Astrocyte (in vitro differentiated cells and primary cell): ENCODE results near the gene UBA52. TPM values are rescaled to one million over a fixed set of nuclear protein-coding genes. Genes with fewer than 3 reads are reported as not detected.

Experiments
- DNase-seq: peaks from one replicate; pipeline ENCODE4 v3.0.0-alpha.2; 2010; ENCODE audit warnings: low read depth
- FAIRE-seq: peaks from 2 replicates; lab custom pipeline; 2011; peaks lifted over from hg19 to GRCh38; lab: Jason Lieb, UNC
- H2AFZ ChIP-seq: 2 replicates; pipeline ENCODE4 v1.6.0; 2012; ENCODE audit warnings: low read depth, low read length, inconsistent platforms
- H3K27ac ChIP-seq: 2 replicates; pipeline ENCODE4 v1.5.1; 2011; ENCODE audit warnings: low read depth, low read length, inconsistent platforms
- H3K27me3 ChIP-seq: 2 replicates; pipeline ENCODE4 v1.6.0; 2011; ENCODE audit warnings: low read length, inconsistent platforms; ENCODE audit not compliant: insufficient read depth
- H3K36me3 ChIP-seq: 2 replicates; pipeline ENCODE4 v1.5.1; 2011; ENCODE audit warnings: low read length, inconsistent platforms; ENCODE audit not compliant: insufficient read depth
- H3K4me1 ChIP-seq: 2 replicates; pipeline ENCODE4 v1.5.1; 2011; ENCODE audit warnings: low read length, inconsistent platforms; ENCODE audit not compliant: insufficient read depth
- H3K4me2 ChIP-seq: 2 replicates; pipeline ENCODE4 v1.6.0; 2012; ENCODE audit warnings: low read length, inconsistent platforms
- H3K4me3 ChIP-seq: 2 replicates; pipeline ENCODE4 v1.5.1; 2011; ENCODE audit warnings: low read depth, mild to moderate bottlenecking, low read length, inconsistent platforms; ENCODE audit not compliant: insufficient read depth
- H3K79me2 ChIP-seq: 2 replicates; pipeline ENCODE4 v1.6.0; 2012; ENCODE audit warnings: mild to moderate bottlenecking, low read length, inconsistent platforms; ENCODE audit not compliant: insufficient read depth
- H3K9ac ChIP-seq: 2 replicates; pipeline ENCODE4 v1.6.0; 2012; ENCODE audit warnings: mild to moderate bottlenecking, low read length, inconsistent platforms
- H3K9me3 ChIP-seq: 2 replicates; pipeline ENCODE4 v1.5.1; 2012; ENCODE audit warnings: low read depth, mild to moderate bottlenecking, low read length, inconsistent platforms; ENCODE audit not compliant: insufficient read depth
- H4K20me1 ChIP-seq: 2 replicates; pipeline ENCODE4 v1.6.0; 2012; ENCODE audit warnings: low read length, inconsistent platforms; ENCODE audit not compliant: insufficient read depth
- H3K27ac Mint-ChIP-seq: one replicate; pipeline ENCODE4 v1.8.0; 2021; ENCODE audit warnings: mild to moderate bottlenecking, mixed read lengths; ENCODE audit not compliant: unreplicated experiment
- H3K27me3 Mint-ChIP-seq: one replicate; pipeline ENCODE4 v1.8.0; 2021; ENCODE audit warnings: low read depth, mixed read lengths; ENCODE audit not compliant: unreplicated experiment
- H3K36me3 Mint-ChIP-seq: one replicate; pipeline ENCODE4 v1.8.0; 2021; ENCODE audit warnings: low read depth, mixed read lengths; ENCODE audit not compliant: unreplicated experiment
- H3K4me1 Mint-ChIP-seq: one replicate; pipeline ENCODE4 v1.8.0; 2021; ENCODE audit warnings: low read depth, mixed read lengths; ENCODE audit not compliant: unreplicated experiment
- H3K4me3 Mint-ChIP-seq: one replicate; pipeline ENCODE4 v1.8.0; 2021; ENCODE audit warnings: mild to moderate bottlenecking, moderate library complexity, mixed read lengths; ENCODE audit not compliant: unreplicated experiment
- H3K9me3 Mint-ChIP-seq: one replicate; pipeline ENCODE4 v1.8.0; 2021; ENCODE audit warnings: mild to moderate bottlenecking, mixed read lengths; ENCODE audit not compliant: unreplicated experiment
- EZH2 ChIP-seq: IDR thresholded peaks from 2 replicates; pipeline ENCODE4 v1.6.1; 2012; ENCODE audit warnings: mild to moderate bottlenecking, low read length, inconsistent platforms; ENCODE audit not compliant: insufficient read depth
- total RNA-seq: library from RNA; stranded (reverse); gene quantifications from 2 replicates; pipeline ENCODE4 v1.2.1, GENCODE V29; 2021
- TF ChIP-seq, protein P1 (sequence below): IDR thresholded peaks from 2 replicates; pipeline ENCODE4 v1.5.1; 2011; ENCODE audit warnings: low read depth, mild to moderate bottlenecking, inconsistent platforms, low read length, moderate library complexity; ENCODE audit not compliant: insufficient read depth

Gene UBA52
- total RNA-seq, 1 donor from 2014 or later: 1,287 TPM

DNA sequence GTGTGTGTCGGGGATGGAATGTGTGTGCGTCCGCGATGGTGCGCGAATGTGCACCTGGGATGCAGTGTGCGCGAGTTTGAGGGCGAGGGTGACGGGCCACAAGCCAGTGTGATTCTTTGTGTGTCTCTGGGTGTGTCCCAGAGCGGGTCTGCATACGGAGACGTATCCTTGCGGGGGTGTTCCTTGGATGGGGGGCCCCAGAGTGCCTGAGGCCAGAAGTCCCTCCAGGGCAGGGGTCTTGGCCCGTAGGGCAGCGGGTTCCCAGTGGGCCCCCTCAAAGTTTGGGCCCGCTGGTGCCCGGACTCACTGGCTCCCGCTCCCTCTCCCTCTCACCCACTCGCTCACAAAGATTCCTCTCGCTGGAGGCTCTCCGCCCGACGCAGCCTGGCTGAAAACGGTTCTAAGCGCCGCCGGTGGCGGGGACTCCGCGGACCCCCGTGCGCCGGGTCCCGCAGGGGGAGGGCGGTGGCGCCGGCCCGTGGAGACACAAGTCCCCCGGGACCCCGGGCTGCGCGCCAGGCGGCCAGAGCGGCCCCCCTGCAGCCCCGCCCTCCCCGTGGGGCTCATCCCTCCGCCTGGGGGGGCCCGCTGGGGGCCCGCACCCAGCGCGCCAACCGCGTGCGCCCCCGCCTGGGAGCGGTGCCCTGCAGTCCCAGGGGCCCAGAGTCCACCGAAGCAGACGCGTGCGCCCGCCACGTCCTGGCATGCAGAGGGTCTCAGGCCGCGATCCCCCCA is 34.1 kb downstream of the UBA52 start:
- peaks cover 14% of the 10 kb centered on the region for H4K20me1 ChIP-seq
- Mint-ChIP-seq H3K9me3 (no peaks in the 10 kb centered on the region), H3K36me3 (peaks cover 3% of the 10 kb centered on the region), H3K27me3 (peaks cover 60% of the 10 kb centered on the region), H3K4me3 (peak overlapping the region; percentile 86), H3K4me1 (peaks cover 5% of the 10 kb centered on the region), H3K27ac (peak overlapping the region; percentile 66)
- H3K79me2 ChIP-seq: no peaks in the 10 kb centered on the region
- H3K36me3 ChIP-seq: no peaks in the 10 kb centered on the region
- no peaks in the 10 kb centered on the region for H3K9me3 ChIP-seq
- TF ChIP-seq EZH2: no peak
- TF ChIP-seq, protein P1, sequence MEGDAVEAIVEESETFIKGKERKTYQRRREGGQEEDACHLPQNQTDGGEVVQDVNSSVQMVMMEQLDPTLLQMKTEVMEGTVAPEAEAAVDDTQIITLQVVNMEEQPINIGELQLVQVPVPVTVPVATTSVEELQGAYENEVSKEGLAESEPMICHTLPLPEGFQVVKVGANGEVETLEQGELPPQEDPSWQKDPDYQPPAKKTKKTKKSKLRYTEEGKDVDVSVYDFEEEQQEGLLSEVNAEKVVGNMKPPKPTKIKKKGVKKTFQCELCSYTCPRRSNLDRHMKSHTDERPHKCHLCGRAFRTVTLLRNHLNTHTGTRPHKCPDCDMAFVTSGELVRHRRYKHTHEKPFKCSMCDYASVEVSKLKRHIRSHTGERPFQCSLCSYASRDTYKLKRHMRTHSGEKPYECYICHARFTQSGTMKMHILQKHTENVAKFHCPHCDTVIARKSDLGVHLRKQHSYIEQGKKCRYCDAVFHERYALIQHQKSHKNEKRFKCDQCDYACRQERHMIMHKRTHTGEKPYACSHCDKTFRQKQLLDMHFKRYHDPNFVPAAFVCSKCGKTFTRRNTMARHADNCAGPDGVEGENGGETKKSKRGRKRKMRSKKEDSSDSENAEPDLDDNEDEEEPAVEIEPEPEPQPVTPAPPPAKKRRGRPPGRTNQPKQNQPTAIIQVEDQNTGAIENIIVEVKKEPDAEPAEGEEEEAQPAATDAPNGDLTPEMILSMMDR: no peak
- H3K9ac ChIP-seq: no peak overlapping the region
- FAIRE-seq: no peak
- H3K4me3 ChIP-seq: no peak overlapping the region
- H3K27ac ChIP-seq: no peak overlapping the region
- no peak overlapping the region for H2AFZ ChIP-seq
- peak overlapping the region; percentile 41 for H3K4me2 ChIP-seq
- DNase-seq: no peak
- peaks cover 3% of the 10 kb centered on the region for H3K4me1 ChIP-seq
- H3K27me3 ChIP-seq: peaks cover 48% of the 10 kb centered on the region

DNA sequence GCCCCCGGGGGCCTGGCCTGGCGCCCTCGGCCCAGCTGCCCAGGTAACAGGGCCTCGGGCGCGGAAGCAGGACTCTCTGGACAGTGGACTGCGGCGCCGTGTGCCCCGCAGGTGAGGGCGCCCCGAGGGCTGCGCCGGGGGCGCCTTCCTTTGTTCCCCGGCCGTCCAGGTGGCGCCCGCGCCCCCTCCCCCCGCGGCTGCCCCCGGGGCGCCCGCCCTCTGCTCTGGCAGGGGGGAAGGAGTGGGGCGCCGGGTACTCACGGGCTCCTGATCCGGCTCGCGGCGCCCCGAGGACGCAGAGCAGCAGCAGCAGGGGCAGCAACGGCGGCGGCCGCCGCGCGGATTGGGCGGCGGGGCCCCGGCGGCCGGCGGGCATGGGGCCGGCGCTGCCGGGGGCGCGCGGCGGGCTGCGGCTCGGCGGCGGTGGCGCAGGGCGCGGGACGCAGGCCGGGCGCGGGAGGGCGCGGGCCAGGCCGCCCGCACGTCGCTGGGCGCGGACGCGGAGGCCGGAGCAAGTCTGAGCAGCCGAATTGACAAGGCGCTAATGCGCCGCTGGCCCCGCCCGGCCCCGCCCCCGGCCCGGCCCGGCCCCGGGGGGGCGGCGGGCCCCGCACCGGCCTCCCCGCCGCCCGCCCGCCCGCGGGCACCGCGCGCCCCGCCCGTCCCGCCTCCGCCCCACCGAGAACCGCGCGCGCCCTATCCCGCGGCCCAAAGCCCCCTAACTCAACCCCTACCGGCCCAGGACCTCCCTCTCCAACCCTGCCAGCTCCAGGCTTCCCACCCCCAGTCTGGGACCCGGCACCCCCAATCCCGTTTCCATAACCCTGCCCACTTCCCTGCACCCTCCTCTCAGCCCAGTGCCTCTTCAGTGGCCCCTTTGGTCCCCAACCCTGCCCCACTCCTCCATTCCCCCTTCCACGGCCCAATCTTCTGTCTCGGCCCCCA is 34.9 kb downstream of the UBA52 start, which contains the start of gene CRLF1:
Gene CRLF1 (minus strand): TSS at position 519 of the 945 bp plus-strand sequence. CDS start 143 bp downstream, at position 376.
- no peaks in the 10 kb centered on the region for H3K36me3 ChIP-seq
- no peaks in the 10 kb centered on the region for H3K9me3 ChIP-seq
- H3K4me1 ChIP-seq: peaks cover 9% of the 10 kb centered on the region
- H3K9me3 Mint-ChIP-seq: no peaks in the 10 kb centered on the region
- no peak for TF ChIP-seq EZH2
- TF ChIP-seq, protein P1: no peak
- peaks cover 53% of the 10 kb centered on the region for H3K27me3 ChIP-seq
- no peak within 1 kb of the TSS for H3K9ac ChIP-seq
- peak within 1 kb of the TSS; percentile 59 for H3K4me2 ChIP-seq
- H4K20me1 ChIP-seq: peaks cover 14% of the 10 kb centered on the region
- H3K27ac Mint-ChIP-seq: no peak within 1 kb of the TSS
- H3K27me3 Mint-ChIP-seq: peaks cover 58% of the 10 kb centered on the region
- H3K27ac ChIP-seq: no peak within 1 kb of the TSS
- peaks cover 9% of the 10 kb centered on the region for H3K4me1 Mint-ChIP-seq
- H3K79me2 ChIP-seq: no peaks in the 10 kb centered on the region
- peak within 1 kb of the TSS; percentile 62 for H3K4me3 Mint-ChIP-seq
- DNase-seq (no peak), FAIRE-seq (no peak)
- H3K36me3 Mint-ChIP-seq: peaks cover 3% of the 10 kb centered on the region
- H2AFZ ChIP-seq: peak within 1 kb of the TSS; percentile 26
- no peak within 1 kb of the TSS for H3K4me3 ChIP-seq
